ENCODE data around the gene RNF41. TPM values are rescaled to one million over a fixed set of nuclear protein-coding genes. Genes with fewer than 3 reads are reported as not detected.

The RNF41 gene
- total and polyA plus RNA-seq, 2 of the 13 experiments (the other 11 are each of a cell fraction or from before 2014, with no cell fraction given), result 27.1 to 39.4 TPM

GRCh38 chr12:56266693-56267442 lies 45.1 kb upstream of the RNF41 start, which contains the start of gene COQ10A (continued):
- peak; percentile 34; the same call in 1 of the 2 replicates for TF ChIP-seq ZBTB33 (CRISPR knock-in tag; IDR thresholded peaks at IDR 0.05)
- TF ChIP-seq PAXIP1 (CRISPR knock-in tag; conservative IDR thresholded peaks at IDR 0.05), result peak; percentile 15; the same call in 1 of the 2 replicates
- 0 out of 2 replicates have a peak, but pooled peaks have one; percentile 14 for TF ChIP-seq BHLHE40 (IDR thresholded peaks at IDR 0.05; ENCODE audit: low read length)
- TF ChIP-seq ZNF704 (CRISPR knock-in tag; IDR thresholded peaks at IDR 0.05; ENCODE audit: borderline replicate concordance), result no peak
- peak; percentile 83; the same call in 1 of the 2 replicates for TF ChIP-seq ZNF414 (CRISPR knock-in tag; IDR thresholded peaks at IDR 0.05)
- TF ChIP-seq AGO2 (optimal IDR thresholded peaks at IDR 0.05; ENCODE audit: low read depth, low read length), result no peak
- TF ChIP-seq MAFK (conservative IDR thresholded peaks at IDR 0.05 in 1 of 2, IDR thresholded peaks at IDR 0.05 in 1 of 2; ENCODE audit: low read length in 2 of 2), result no peak
- TF ChIP-seq HMGXB3 (CRISPR knock-in tag; IDR thresholded peaks at IDR 0.05; ENCODE audit: borderline replicate concordance), result no peak
- no peak for TF ChIP-seq ZSCAN30 (CRISPR knock-in tag; IDR thresholded peaks at IDR 0.05)
- TF ChIP-seq GRHL1 (CRISPR knock-in tag; conservative IDR thresholded peaks at IDR 0.05), result no peak

Data from HepG2 (cell line).